ENCODE results near the gene NOTCH1. TPM values are rescaled to one million over a fixed set of nuclear protein-coding genes. Genes with fewer than 3 reads are reported as not detected.
"Not testable (repeated sequence)": the region's sequence is repeated elsewhere in the genome, so short reads cannot be mapped to it uniquely, and the experiment has no call there.

NOTCH1 gene
- total RNA-seq, 1 donor from 2014 or later = 39.7 TPM

DNA sequence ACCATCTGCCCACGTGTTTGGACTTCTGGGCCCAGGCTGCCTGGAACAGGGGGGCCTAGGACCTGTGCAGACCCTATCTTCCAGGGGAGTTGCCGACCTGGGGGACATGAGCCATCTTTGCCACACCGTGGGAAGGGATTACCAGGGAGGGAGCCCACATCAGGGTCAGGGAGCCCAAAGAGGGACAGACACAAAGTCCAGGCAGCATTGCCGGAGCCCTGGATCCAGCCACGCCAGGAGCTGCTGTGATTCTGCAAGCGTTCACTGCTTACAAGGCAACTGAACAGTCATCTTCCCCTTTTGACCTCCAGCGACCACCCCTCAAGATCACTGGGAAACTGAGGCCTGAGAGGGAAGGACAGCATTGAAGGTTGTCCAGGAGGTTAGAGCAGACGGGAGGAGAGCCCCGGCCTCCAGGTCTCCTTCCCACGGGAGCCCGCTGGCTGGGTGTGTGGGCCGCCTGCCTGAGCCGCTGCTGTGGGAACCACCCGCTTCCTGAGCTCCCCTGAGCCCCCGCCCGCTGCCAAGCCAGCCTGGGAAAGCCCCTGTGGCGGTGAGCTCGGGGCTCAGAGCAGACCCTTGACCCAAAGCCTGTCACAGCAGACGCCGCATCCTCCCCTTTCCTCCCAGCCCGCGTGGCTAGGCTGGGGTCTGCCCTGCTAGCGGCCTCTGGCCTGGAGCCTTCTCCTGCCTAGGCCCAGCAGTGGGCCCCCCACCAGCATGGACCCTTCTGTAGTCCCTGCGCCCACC is 17.1 kb upstream of the NOTCH1 start:
- no peak for DNase-seq (ENCODE audit: low read depth)
- no peak overlapping the region for H3K4me3 ChIP-seq (ENCODE audit: low read depth, low read length)
- TF ChIP-seq CTCF (conservative IDR thresholded peaks at IDR 0.05; ENCODE audit: low read depth, low read length) = no peak

DNA sequence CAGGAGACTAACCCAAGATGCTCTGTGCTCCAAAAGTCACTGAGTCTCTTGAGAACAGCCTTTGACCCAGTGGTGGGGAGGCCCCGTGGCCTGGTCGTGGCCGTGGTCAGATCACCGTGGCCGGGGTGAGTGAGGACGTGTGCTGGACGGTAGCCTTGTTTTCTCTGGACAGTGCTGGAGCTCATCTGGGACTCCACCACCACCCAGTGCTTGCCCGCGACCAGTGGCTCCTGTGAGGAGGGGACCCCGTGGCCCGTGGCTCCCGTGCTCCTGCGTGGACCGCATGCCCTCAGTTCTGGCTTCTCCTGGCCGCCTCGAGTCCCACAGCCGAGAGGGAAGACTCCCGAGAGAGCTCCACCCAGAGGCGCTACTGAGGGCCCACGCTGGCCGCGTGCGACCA is 15.9 kb upstream of the NOTCH1 start:
- H3K4me3 ChIP-seq (ENCODE audit: low read depth, low read length) = no peak overlapping the region
- no peak for DNase-seq (ENCODE audit: low read depth)
- TF ChIP-seq CTCF (conservative IDR thresholded peaks at IDR 0.05; ENCODE audit: low read depth, low read length) = no peak

GRCh38 chr9:136560586-136560985 is 14.7 kb upstream of the NOTCH1 start:
- TF ChIP-seq CTCF (conservative IDR thresholded peaks at IDR 0.05; ENCODE audit: low read depth, low read length) = no peak
- no peak overlapping the region for H3K4me3 ChIP-seq (ENCODE audit: low read depth, low read length)
- no peak for DNase-seq (ENCODE audit: low read depth)

- DNase-seq (ENCODE audit: low read depth); H3K4me3 ChIP-seq (ENCODE audit: low read depth, low read length): not testable (repeated sequence)
Measured at GRCh38 chr9:136559371-136559770, 13.5 kb upstream of the NOTCH1 start.

DNA sequence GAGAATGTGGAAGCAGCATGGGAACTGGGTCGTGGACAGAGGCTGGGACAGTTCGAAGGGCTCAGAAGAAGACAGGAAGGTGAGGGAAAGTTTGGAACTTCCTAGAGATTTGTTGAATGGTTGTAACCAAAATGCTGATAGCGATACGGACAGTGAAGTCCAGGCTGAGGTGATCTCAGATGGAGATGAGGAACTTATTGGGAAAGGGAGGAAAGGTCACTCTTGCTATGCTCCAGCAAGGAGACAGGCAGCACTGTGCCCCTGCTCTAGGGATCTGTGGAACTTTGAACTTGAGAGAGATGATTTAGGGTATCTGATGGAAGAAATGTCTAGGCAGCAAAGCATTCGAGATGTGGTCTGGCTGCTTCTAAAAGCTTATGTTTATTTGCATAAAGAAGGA is 13.0 kb upstream of the NOTCH1 start:
- not testable (repeated sequence) for H3K4me3 ChIP-seq (ENCODE audit: low read depth, low read length); DNase-seq (ENCODE audit: low read depth)

- no peak for DNase-seq (ENCODE audit: low read depth)
- no peak for TF ChIP-seq CTCF (conservative IDR thresholded peaks at IDR 0.05; ENCODE audit: low read depth, low read length)
- no peak overlapping the region for H3K4me3 ChIP-seq (ENCODE audit: low read depth, low read length)
Measured at GRCh38 chr9:136558373-136558772, 12.5 kb upstream of the NOTCH1 start.

GRCh38 chr9:136557036-136557435 is 11.2 kb upstream of the NOTCH1 start:
- no peak for TF ChIP-seq CTCF (conservative IDR thresholded peaks at IDR 0.05; ENCODE audit: low read depth, low read length)
- no peak overlapping the region for H3K4me3 ChIP-seq (ENCODE audit: low read depth, low read length)
- no peak for DNase-seq (ENCODE audit: low read depth)

- H3K4me3 ChIP-seq (ENCODE audit: low read depth, low read length) = no peak overlapping the region
- no peak for DNase-seq (ENCODE audit: low read depth)
- no peak for TF ChIP-seq CTCF (conservative IDR thresholded peaks at IDR 0.05; ENCODE audit: low read depth, low read length)
Measured at GRCh38 chr9:136556166-136556565, 10.3 kb upstream of the NOTCH1 start.
